Esophagus squamous epithelium (tissue), 5 donors: Measurements from ENCODE around the gene PAF1. TPM values are rescaled to one million over a fixed set of nuclear protein-coding genes. Genes with fewer than 3 reads are reported as not detected.
A peak's percentile ranks its signal among the peaks of the same experiment; 100 is the strongest.

Source experiments
- DNase-seq: peaks from one replicate; lab custom pipeline; 2025; lab: John Stamatoyannopoulos, UW
- H3K27ac ChIP-seq, 4 donors: fragments of 200-600 bp; sonication (generic); one replicate each; pipeline ENCODE4 v1.5.1; 2016 to 2019; ENCODE audit warnings: mild to moderate bottlenecking in 1 of 4
- H3K27me3 ChIP-seq, 4 donors: fragments of 200-600 bp; sonication (generic); 1 replicate in 3 of 4; 2 replicates in 1 of 4; pipeline versions ENCODE4 v1.5.1 to v1.6.0; 2017 to 2021; ENCODE audit warnings: antibody characterized with exemption in 1 of 4
- H3K36me3 ChIP-seq, 3 donors: fragments of 200-600 bp; sonication (generic); one replicate each; pipeline ENCODE4 v1.5.1; 2016 to 2019
- H3K4me1 ChIP-seq, 3 donors: fragments of 200-600 bp; sonication (generic); one replicate each; pipeline ENCODE4 v1.5.1; 2017 to 2019
- H3K4me3 ChIP-seq, 4 donors: fragments of 200-600 bp; sonication (generic); 1 replicate in 3 of 4; 2 replicates in 1 of 4; pipeline ENCODE4 v1.5.1; 2016 to 2019; ENCODE audit warnings: mild to moderate bottlenecking in 2 of 4, moderate library complexity in 1 of 4
- H3K9me3 ChIP-seq, 3 donors: fragments of 200-600 bp; sonication (generic); one replicate each; pipeline ENCODE4 v1.5.1; 2016 to 2019
- CTCF ChIP-seq, 6 experiments: fragments of 450-650 bp in 4 of 6; fragments of 200-600 bp in 2 of 6; sonication (generic) in 2 of 6; IDR thresholded peaks; one replicate each; pipeline ENCODE4 v1.5.1; 2016 to 2019; ENCODE audit warnings: antibody characterized with exemption in 6 of 6, mild to moderate bottlenecking in 4 of 6, moderate library complexity in 4 of 6
- POLR2A ChIP-seq, 4 donors: fragments of 450-650 bp; IDR thresholded peaks; one replicate each; pipeline ENCODE4 v1.6.1; 2017; ENCODE audit warnings: antibody characterized with exemption in 4 of 4, mild to moderate bottlenecking in 4 of 4, moderate library complexity in 3 of 4
- WGBS, 2 donors: methylation state at CpG; one replicate each; pipeline ENCODE4 v1.1.5; 2018; 5-methylcytosine and 5-hydroxymethylcytosine counted together
- intact Hi-C: fragments of 100-400 bp; cut with DNase I; formaldehyde crosslinking; loops from one replicate; pipeline ENCODE4 v1.15.0; 2022
- total RNA-seq, 4 donors: library from RNA; depleted of rRNA; stranded (reverse); fragments of >200 nt; gene quantifications; one replicate each; pipeline ENCODE4 v1.1.0, GENCODE V29; 2016
- donor health status: DM: yes; HTN: yes; CAD: no.

PAF1 gene
- total RNA-seq, 4 donors from 2014 or later, result 35.4 to 53.6 (median 38.1) TPM

- DNase-seq, result no peak
- peak overlapping the region; percentile 96 to 99 (median 98) for H3K27ac ChIP-seq
- intact Hi-C loops, result no loop called here
- no peaks in the 10 kb centered on the region for H3K9me3 ChIP-seq
- H3K36me3 ChIP-seq, result peaks cover 0 to 47% (median 13%) of the 10 kb centered on the region in 3 donors
- peaks cover 41 to 69% (median 43%) of the 10 kb centered on the region in 3 donors for H3K4me1 ChIP-seq
- 0% methylated on average over 5 of the region's 17 CpGs for WGBS, 2 donors
- TF ChIP-seq CTCF (IDR thresholded peaks at IDR 0.05), result peak; percentile 97 to 99 (median 98)
- TF ChIP-seq POLR2A (IDR thresholded peaks at IDR 0.05), result no peak
- H3K27me3 ChIP-seq, result no peaks in the 10 kb centered on the region
- H3K4me3 ChIP-seq, result peak overlapping the region in 3 of 4 donors; percentile 11 to 44 (median 26)
Observed at GRCh38 chr19:39397360-39398296, 6.7 kb upstream of the PAF1 start.

- Histone ChIP-seq H3K27me3 (no peaks in the 10 kb centered on the region), H3K27ac (peak overlapping the region; percentile 99 to 100 (median 100)), H3K4me1 (peaks cover 17 to 45% (median 21%) of the 10 kb centered on the region in 3 donors), H3K4me3 (peak overlapping the region; percentile 85 to 100 (median 90)), H3K9me3 (no peaks in the 10 kb centered on the region), H3K36me3 (peaks cover 8 to 71% (median 33%) of the 10 kb centered on the region in 3 donors)
- WGBS, 2 donors, result 4% methylated on average over 3 of the region's 10 CpGs; no CpG with 5 or more reads in 1 of the 2 donors
- no peak for DNase-seq
- no peak for TF ChIP-seq POLR2A (IDR thresholded peaks at IDR 0.05)
- intact Hi-C loops, result loop anchor here (5.0 kb wide), 1 partner anchor 48 kb away; the partner anchor contains the start of gene SAMD4B
Observed at GRCh38 chr19:39390451-39390750, 505 bp downstream of the PAF1 start.

GRCh38 chr19:39389631-39390414 lies 1.1 kb downstream of the PAF1 start:
- Histone ChIP-seq H3K36me3 (peaks cover 8 to 71% (median 27%) of the 10 kb centered on the region in 3 donors), H3K9me3 (no peaks in the 10 kb centered on the region), H3K27me3 (no peaks in the 10 kb centered on the region), H3K4me3 (peak overlapping the region; percentile 85 to 100 (median 90)), H3K27ac (peak overlapping the region; percentile 99 to 100 (median 100)), H3K4me1 (peaks cover 17 to 45% (median 21%) of the 10 kb centered on the region in 3 donors)
- TF ChIP-seq CTCF (IDR thresholded peaks at IDR 0.05) (no peak), POLR2A (IDR thresholded peaks at IDR 0.05) (no peak)
- 45 to 63% methylated on average over 4 to 10 of the region's 13 CpGs for WGBS, 2 donors
- intact Hi-C loops, result loop anchor here (5.0 kb wide), 1 partner anchor 48 kb away; the partner anchor contains the start of gene SAMD4B
- DNase-seq, result no peak

GRCh38 chr19:39388657-39389056 lies 2.2 kb downstream of the PAF1 start:
- no peaks in the 10 kb centered on the region for H3K27me3 ChIP-seq
- peaks cover 8 to 72% (median 23%) of the 10 kb centered on the region in 3 donors for H3K36me3 ChIP-seq

More at GRCh38 chr19:39388657-39389056, 2.2 kb downstream of the PAF1 start:
- Histone ChIP-seq H3K9me3 (no peaks in the 10 kb centered on the region), H3K27ac (peak overlapping the region in 1 of 4 donors; percentile 99), H3K4me3 (no peak overlapping the region), H3K4me1 (peaks cover 17 to 40% (median 21%) of the 10 kb centered on the region in 3 donors)
- TF ChIP-seq CTCF (IDR thresholded peaks at IDR 0.05), result no peak
- no peak for TF ChIP-seq POLR2A (IDR thresholded peaks at IDR 0.05)
- DNase-seq, result no peak
- intact Hi-C loops, result no loop called here
- 70 to 82% methylated on average over 5 of the region's 5 CpGs for WGBS, 2 donors
